HepG2 (cell line): ENCODE results near the gene ERMP1. TPM values are rescaled to one million over a fixed set of nuclear protein-coding genes. Genes with fewer than 3 reads are reported as not detected.

ENCODE experiments used
- ATAC-seq: fragments of 200-7000 bp; cut with Tn5 transposase; 3 replicates; pipeline ENCODE4 v1.9.1; 2020; ENCODE audit warnings: mild to moderate bottlenecking, moderate library complexity
- BruUV-seq: library from RNA; stranded (reverse); fragments of 400-500 nt; replicated peaks from 2 replicates; lab custom pipeline; 2021; lab: Mats Ljungman, UMichigan
- CTCF ChIA-PET: fragments of 300-600 bp; formaldehyde crosslinking; extraction: SDS; loops from one replicate; lab custom pipeline; 2021; ENCODE audit warnings: low total read pairs, inconsistent platforms, low intra/inter-chr PET ratio; lab: Yijun Ruan, JAX
- POLR2A ChIA-PET: fragments of 350-600 bp; sonication (Branson Sonifier 250); formaldehyde crosslinking; loops from one replicate; lab custom pipeline; 2020; ENCODE audit warnings: antibody characterized with exemption, inconsistent platforms; lab: Yijun Ruan, JAX
- DNase-seq: peaks from one replicate; pipeline ENCODE4 v3.0.0-alpha.2; 2015; ENCODE audit warnings: low spot score
- FAIRE-seq: peaks from 3 replicates; lab custom pipeline; 2011; peaks lifted over from hg19 to GRCh38; lab: Jason Lieb, UNC
- H2AFZ ChIP-seq: one replicate; pipeline ENCODE4 v1.6.1; 2011; ENCODE audit warnings: low read length, inconsistent platforms
- H3K27ac ChIP-seq: fragments of 300-600 bp; 3 replicates; pipeline ENCODE4 v1.8.0; 2011; ENCODE audit warnings: mixed run types, mild to moderate bottlenecking, mixed read lengths, low read length, inconsistent platforms; ENCODE audit not compliant: insufficient read depth; ENCODE audit errors: extremely low read length
- H3K27me3 ChIP-seq, 2 experiments: fragments of 200-600 bp in 1 of 2; 2 replicates in 1 of 2; 3 replicates in 1 of 2; pipeline versions ENCODE4 v1.6.0 to v1.8.0; 2011; ENCODE audit warnings: low read length in 2 of 2, mild to moderate bottlenecking in 2 of 2, moderate library complexity in 2 of 2, inconsistent platforms in 1 of 2; ENCODE audit not compliant: insufficient read depth in 2 of 2, control insufficient read depth in 1 of 2
- H3K36me3 ChIP-seq, 2 experiments: fragments of 200-600 bp in 1 of 2; replicated peaks in 1 of 2; 2 replicates in 1 of 2; 3 replicates in 1 of 2; pipeline versions ENCODE4 v1.5.1 to v1.8.0; 2011; ENCODE audit warnings: low read length in 2 of 2, inconsistent platforms in 1 of 2; ENCODE audit not compliant: insufficient read depth in 2 of 2, control insufficient read depth in 1 of 2
- H3K4me1 ChIP-seq: 2 replicates; pipeline ENCODE4 v1.5.1; 2012; ENCODE audit warnings: low read length, inconsistent platforms; ENCODE audit not compliant: insufficient read depth
- H3K4me2 ChIP-seq: 2 replicates; pipeline ENCODE4 v1.6.0; 2011; ENCODE audit warnings: low read depth, low read length, inconsistent platforms
- H3K4me3 ChIP-seq, 3 experiments: fragments of 200-600 bp in 1 of 3; sonication (generic), shearing (Covaris generic) in 1 of 3; replicated peaks in 1 of 3; 2 replicates each; pipeline ENCODE4 v1.5.1; 2011 to 2016; ENCODE audit warnings: low read length in 3 of 3, inconsistent platforms in 2 of 3, low read depth in 2 of 3, mild to moderate bottlenecking in 2 of 3, control low read depth in 1 of 3, mixed read lengths in 1 of 3; ENCODE audit not compliant: insufficient read depth in 1 of 3
- H3K79me2 ChIP-seq: one replicate; pipeline ENCODE4 v1.6.1; 2011; ENCODE audit warnings: low read length, inconsistent platforms; ENCODE audit not compliant: insufficient read depth
- H3K9ac ChIP-seq: 2 replicates; pipeline ENCODE4 v1.6.0; 2011; ENCODE audit warnings: mild to moderate bottlenecking, low read depth, low read length, inconsistent platforms; ENCODE audit not compliant: insufficient read depth
- H3K9me3 ChIP-seq: 2 replicates; pipeline ENCODE4 v1.5.1; 2012; ENCODE audit warnings: mild to moderate bottlenecking, low read length
- H4K20me1 ChIP-seq: 2 replicates; pipeline ENCODE4 v1.6.0; 2011; ENCODE audit warnings: inconsistent platforms, mild to moderate bottlenecking, low read length, moderate library complexity; ENCODE audit not compliant: insufficient read depth
- CEBPB ChIP-seq: IDR thresholded peaks from 2 replicates; pipeline ENCODE4 v1.6.1; 2011; ENCODE audit warnings: low read depth, low read length, improper control_type of control experiment, borderline replicate concordance
- FOXO1 ChIP-seq: sonication (generic); formaldehyde crosslinking; IDR thresholded peaks from 2 replicates; pipeline ENCODE4 v1.4.0; 2020; ENCODE audit warnings: missing genetic modification reagents
- NR2F2 ChIP-seq: IDR thresholded peaks from 2 replicates; pipeline ENCODE4 v1.6.1; 2012; ENCODE audit warnings: low read depth, inconsistent platforms, borderline replicate concordance
- PAWR ChIP-seq: sonication (generic); formaldehyde crosslinking; IDR thresholded peaks from 2 replicates; pipeline ENCODE4 v1.4.0; 2020; ENCODE audit warnings: missing genetic modification reagents, mild to moderate bottlenecking, borderline replicate concordance
- TCF7 ChIP-seq: sonication (generic); IDR thresholded peaks from 2 replicates; pipeline ENCODE4 v1.6.1; 2016; ENCODE audit warnings: antibody characterized with exemption, low read depth
- ZNF501 ChIP-seq: sonication (generic); formaldehyde crosslinking; IDR thresholded peaks from 2 replicates; pipeline ENCODE4 v1.5.1; 2020; ENCODE audit warnings: mild to moderate bottlenecking, moderate library complexity, missing genetic modification reagents
- WGBS: methylation state at CpG from one replicate; pipeline ENCODE4 v1.1.6; 2017; ENCODE audit warnings: low lambda C conversion rate; 5-methylcytosine and 5-hydroxymethylcytosine counted together
- in situ Hi-C: cut with HindIII; loops from 2 replicates; pipeline ENCODE4 v1.10.0; 2017; ENCODE audit warnings: low pct_unique_long_range_greater_than_20kb; ENCODE audit not compliant: extremely low pct_ligation_motif_present
- intact Hi-C: fragments of 100-400 bp; cut with micrococcal nuclease; formaldehyde crosslinking; loops from one replicate; pipeline ENCODE4 v1.10.0; 2022; ENCODE audit not compliant: unreplicated experiment
- polyA plus RNA-seq, 8 experiments: library from polyadenylated mRNA; depleted of rRNA in 3 of 8; stranded (reverse) in 7 of 8; unstranded in 1 of 8; fragments of >200 nt; fragmentation: Illumina TruSeq in 4 of 8; extraction: Trizol in 4 of 8; gene quantifications; 2 replicates each; pipeline versions ENCODE4 v1.2.1 to v1.2.3, GENCODE V29; 2011 to 2016; ENCODE audit warnings: low read depth in 4 of 8, missing spikeins in 1 of 8, mixed read lengths in 1 of 8; ENCODE audit not compliant: insufficient read depth in 1 of 8
- total RNA-seq, 5 experiments: library from RNA; depleted of rRNA; stranded (reverse); fragments of >200 nt; fragmentation: Illumina TruSeq; extraction: Trizol; gene quantifications; 2 replicates each; pipeline ENCODE4 v1.2.3, GENCODE V29; 2016; ENCODE audit warnings: low read depth in 1 of 5
- TF ChIP-seq, protein P1 (sequence below): sonication (generic); formaldehyde crosslinking; IDR thresholded peaks from 2 replicates; pipeline ENCODE4 v1.5.0; 2020; ENCODE audit warnings: missing genetic modification reagents, mild to moderate bottlenecking, borderline replicate concordance
- TF ChIP-seq, protein P2 (sequence below): sonication (generic); formaldehyde crosslinking; IDR thresholded peaks from 2 replicates; pipeline ENCODE4 v1.5.1; 2020; ENCODE audit warnings: mild to moderate bottlenecking, missing genetic modification reagents, borderline replicate concordance

Gene ERMP1
- total and polyA plus RNA-seq, 2 of the 13 experiments (the other 11 are each of a cell fraction or from before 2014, with no cell fraction given) = 40.9 to 65.4 TPM

DNA sequence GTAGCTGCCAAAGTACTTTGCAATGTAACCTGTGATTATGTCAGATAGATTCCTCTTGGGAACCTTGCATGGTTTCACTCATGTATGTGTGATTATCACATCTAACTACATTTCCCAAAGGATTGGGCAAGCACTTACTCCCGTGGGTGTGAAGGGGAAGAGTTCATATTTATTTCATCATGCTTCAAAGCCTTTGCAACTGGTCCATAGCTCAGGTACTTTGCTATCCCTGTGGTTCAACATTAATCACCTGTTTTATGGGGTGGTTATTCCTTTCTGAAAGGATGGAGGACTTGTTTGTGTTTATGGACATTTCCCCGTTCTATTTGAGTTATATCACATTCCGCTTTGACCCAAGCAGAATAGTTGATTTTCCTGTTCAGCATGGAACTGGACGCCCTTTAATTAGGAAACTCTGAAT lies 13.6 kb upstream of the ERMP1 start:
- no peaks in the 10 kb centered on the region for H4K20me1 ChIP-seq
- in situ Hi-C loops = no loop called here
- CTCF ChIA-PET = no interaction called here
- no peaks in the 10 kb centered on the region for H3K9me3 ChIP-seq
- no peak overlapping the region for H2AFZ ChIP-seq
- 69% methylated on average over 4 of the region's 4 CpGs for WGBS
- no peak for DNase-seq
- no peak for FAIRE-seq
- no peaks in the 10 kb centered on the region for H3K79me2 ChIP-seq
- peaks cover 43% of the 10 kb centered on the region for H3K4me1 ChIP-seq
- intact Hi-C loops = no loop called here
- H3K9ac ChIP-seq = no peak overlapping the region
- no peak for ATAC-seq
- no peak overlapping the region for H3K27ac ChIP-seq
- no peak overlapping the region for H3K4me3 ChIP-seq
- H3K4me2 ChIP-seq = no peak overlapping the region
- no peaks in the 10 kb centered on the region for H3K36me3 ChIP-seq
- peak; percentile 67; the same call in 1 of the 2 replicates for TF ChIP-seq CEBPB
- TF ChIP-seq, protein P1, sequence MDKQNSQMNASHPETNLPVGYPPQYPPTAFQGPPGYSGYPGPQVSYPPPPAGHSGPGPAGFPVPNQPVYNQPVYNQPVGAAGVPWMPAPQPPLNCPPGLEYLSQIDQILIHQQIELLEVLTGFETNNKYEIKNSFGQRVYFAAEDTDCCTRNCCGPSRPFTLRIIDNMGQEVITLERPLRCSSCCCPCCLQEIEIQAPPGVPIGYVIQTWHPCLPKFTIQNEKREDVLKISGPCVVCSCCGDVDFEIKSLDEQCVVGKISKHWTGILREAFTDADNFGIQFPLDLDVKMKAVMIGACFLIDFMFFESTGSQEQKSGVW (CRISPR knock-in tag) = no peak
- POLR2A ChIA-PET = interaction anchor here (1.5 kb wide), 1 partner anchor 14 kb away, joined by 4 read pairs; the partner anchor contains the start of gene ERMP1
- BruUV-seq = no TSS peak
- no peaks in the 10 kb centered on the region for H3K27me3 ChIP-seq

GRCh38 chr9:5846096-5846495 lies 13.2 kb upstream of the ERMP1 start:
- CTCF ChIA-PET = no interaction called here
- no peak overlapping the region for H3K4me3 ChIP-seq
- 100% methylated on average over 1 of the region's 1 CpG for WGBS
- no TSS peak for BruUV-seq
- intact Hi-C loops (no loop called here), in situ Hi-C loops (no loop called here)
- H3K9me3 ChIP-seq = no peaks in the 10 kb centered on the region
- no peak overlapping the region for H3K27ac ChIP-seq
- no peak overlapping the region for H3K9ac ChIP-seq
- ATAC-seq (peak; percentile 11; the same call in 1 of the 3 replicates), FAIRE-seq (peak; percentile 8), DNase-seq (no peak)
- H3K36me3 ChIP-seq = no peaks in the 10 kb centered on the region
- peaks cover 43% of the 10 kb centered on the region for H3K4me1 ChIP-seq
- H3K4me2 ChIP-seq = no peak overlapping the region
- H2AFZ ChIP-seq = peak overlapping the region; percentile 72
- no peaks in the 10 kb centered on the region for H4K20me1 ChIP-seq
- POLR2A ChIA-PET = interaction anchor here (1.5 kb wide), 1 partner anchor 13 kb away, joined by 4 read pairs; the partner anchor contains the start of gene ERMP1
- no peaks in the 10 kb centered on the region for H3K27me3 ChIP-seq
- H3K79me2 ChIP-seq = no peaks in the 10 kb centered on the region
- TF ChIP-seq TCF7 (no peak), NR2F2 (no peak), ZNF501 (no peak), PAWR (CRISPR knock-in tag) (no peak), FOXO1 (CRISPR knock-in tag) (no peak)
- TF ChIP-seq, protein P2, sequence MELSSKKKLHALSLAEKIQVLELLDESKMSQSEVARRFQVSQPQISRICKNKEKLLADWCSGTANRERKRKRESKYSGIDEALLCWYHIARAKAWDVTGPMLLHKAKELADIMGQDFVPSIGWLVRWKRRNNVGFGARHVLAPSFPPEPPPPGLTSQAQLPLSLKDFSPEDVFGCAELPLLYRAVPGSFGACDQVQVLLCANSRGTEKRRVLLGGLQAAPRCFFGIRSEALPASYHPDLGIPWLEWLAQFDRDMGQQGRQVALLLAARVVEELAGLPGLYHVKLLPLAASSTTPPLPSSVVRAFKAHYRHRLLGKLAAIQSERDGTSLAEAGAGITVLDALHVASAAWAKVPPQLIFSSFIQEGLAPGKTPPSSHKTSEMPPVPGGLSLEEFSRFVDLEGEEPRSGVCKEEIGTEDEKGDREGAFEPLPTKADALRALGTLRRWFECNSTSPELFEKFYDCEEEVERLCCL (CRISPR knock-in tag) = no peak
